HG02943 (cell line): ENCODE data around the gene EBI3.
"Not testable (repeated sequence)": the region's sequence is repeated elsewhere in the genome, so short reads cannot be mapped to it uniquely, and the experiment has no call there.

ENCODE experiments used
- ATAC-seq: cut with Tn5 transposase; IDR thresholded peaks from one replicate; pipeline ENCODE4 v1.9.1; 2021; ENCODE audit warnings: mild to moderate bottlenecking, low read depth, moderate library complexity; ENCODE audit not compliant: unreplicated experiment

EBI3 gene

DNA sequence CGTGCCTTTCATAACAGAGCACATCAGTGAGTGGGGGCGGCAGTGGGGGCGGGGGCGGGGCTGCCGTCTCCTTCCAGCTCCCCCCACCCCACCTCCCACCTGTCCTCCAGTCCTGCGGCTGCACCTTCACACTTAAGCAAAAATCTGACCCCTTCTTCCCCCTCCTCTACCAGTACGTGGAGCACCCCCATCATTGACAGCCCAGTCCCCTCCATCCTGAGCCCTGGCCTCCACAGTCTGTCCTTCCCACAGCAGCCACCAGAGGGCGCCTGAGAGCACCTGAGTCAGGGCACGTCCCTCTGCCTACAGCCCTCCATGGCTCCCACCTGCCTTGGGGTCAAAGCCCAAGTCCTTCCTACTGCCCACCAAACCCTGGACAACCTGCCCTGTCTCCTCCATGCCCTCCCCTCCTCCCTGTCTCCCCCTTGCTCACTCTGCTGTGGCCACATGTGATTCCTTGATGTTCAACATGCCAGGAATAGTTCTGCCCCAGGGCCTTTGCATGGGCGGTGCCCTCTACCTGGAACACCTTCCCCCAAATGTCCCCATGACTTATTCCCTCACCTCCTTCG lies 4.0 kb downstream of the EBI3 start:
- no peak for ATAC-seq

DNA sequence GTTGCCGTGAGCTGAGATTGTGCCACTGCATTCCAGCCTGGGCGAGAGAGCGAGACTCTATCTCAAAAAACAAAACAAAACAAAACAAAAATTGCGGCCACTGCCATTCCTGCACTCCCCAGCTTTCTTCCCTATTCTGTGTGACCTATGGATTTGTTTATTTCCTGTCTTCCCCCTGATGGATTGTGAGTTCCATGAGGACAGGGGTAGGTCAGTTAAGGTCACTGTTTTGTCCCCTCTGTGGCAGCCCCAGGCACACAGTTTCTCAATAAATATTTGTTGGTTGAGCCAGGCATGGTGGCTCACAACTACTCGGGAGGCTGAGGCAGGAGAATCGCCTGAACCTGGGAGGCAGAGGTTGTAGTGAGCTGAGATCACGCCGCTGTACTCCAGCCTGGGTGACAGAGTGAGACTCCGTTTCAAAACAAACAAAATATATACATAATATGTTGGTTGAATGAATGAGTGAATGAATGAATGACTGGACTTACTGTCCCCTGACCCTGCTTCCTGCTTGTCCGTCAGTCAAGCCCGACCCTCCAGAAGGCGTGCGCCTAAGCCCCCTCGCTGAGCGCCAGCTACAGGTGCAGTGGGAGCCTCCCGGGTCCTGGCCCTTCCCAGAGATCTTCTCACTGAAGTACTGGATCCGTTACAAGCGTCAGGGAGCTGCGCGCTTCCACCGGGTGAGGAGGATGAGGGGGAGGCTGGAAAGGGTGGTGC lies 5.0 kb downstream of the EBI3 start:
- ATAC-seq: no peak

DNA sequence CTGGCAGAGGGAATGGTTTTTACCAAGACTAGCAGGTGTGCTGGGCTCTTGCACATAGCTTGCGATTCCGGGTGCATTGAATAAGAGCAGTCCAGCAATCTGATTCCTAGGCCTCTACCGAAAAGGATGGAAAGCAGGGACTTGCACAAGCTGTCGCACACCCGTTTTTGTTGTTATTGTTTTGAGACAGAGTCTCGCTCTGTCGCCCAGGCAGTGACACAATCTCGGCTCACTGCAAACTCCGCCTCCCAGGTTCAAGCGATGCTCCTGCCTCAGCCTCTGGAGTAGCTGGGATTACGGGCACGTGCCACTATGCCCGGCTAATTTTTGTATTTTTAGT lies 5.5 kb downstream of the EBI3 start:
- ATAC-seq: no peak

DNA sequence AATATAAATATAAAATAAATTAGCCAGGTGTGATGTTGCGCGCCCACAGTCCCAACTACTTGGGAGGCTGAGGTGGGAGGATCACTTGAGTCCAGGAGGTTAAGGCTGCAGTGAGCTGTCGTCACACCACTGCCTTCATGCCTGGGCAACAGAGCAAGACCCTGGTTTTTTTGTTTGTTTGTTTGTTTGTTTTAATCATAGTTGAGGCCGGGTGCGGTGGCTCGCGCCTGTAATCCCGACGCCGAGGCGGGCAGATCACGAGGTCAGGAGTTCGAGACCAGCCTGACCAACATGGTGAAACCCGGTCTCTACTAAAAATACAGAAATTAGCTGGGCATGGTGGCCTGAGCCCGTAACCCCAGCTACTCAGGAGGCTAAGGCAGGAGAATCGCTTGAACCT lies 8.2 kb downstream of the EBI3 start:
- not testable (repeated sequence) for ATAC-seq

DNA sequence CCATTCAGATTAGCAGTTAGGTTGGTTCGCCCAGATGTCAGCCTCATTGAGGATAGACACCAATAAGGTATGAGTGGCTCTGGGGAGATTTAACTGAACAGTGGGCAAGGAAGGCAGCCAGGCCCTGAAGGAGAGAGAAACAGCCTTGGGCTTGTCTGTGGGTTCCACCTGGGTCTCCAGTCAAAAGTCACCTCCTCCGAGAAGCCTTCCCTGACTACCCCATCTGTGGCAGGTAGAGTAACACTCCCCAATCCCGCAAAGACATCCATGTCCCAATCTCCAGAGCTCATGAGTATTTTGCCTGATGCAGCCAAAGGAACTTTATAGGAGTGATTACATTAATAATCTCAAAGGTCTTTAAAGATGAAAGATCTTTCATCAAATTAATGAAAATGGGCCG lies 9.5 kb downstream of the EBI3 start:
- ATAC-seq: no peak

DNA sequence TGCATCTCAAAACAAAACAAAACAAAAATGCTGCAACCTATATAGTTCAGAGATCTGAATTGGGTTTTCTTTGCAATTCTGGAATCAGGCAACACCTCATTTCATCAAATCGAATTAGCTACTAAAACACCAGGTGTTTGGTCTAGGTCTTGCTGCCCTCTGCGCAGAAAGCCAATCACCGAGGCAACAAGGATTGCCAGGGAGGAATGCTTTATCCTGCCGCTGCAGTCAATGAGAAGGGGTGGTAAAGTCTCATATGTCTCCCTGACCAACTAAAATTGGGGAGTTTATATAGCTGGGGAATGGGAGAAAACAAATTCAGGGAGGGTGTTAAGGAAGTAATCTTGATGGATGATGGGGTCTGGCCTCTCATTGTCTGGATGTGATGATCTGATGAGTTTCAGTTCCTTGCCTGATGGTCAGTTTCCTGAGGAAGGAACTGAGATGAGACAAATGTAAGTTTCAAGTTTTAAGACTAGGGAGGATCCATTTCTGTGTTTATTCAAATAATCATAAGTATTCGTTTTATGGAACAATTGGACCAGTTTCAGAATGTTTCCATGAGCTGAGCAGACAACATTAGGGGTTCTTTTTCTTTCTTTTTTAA lies 12.6 kb downstream of the EBI3 start:
- ATAC-seq: no peak

DNA sequence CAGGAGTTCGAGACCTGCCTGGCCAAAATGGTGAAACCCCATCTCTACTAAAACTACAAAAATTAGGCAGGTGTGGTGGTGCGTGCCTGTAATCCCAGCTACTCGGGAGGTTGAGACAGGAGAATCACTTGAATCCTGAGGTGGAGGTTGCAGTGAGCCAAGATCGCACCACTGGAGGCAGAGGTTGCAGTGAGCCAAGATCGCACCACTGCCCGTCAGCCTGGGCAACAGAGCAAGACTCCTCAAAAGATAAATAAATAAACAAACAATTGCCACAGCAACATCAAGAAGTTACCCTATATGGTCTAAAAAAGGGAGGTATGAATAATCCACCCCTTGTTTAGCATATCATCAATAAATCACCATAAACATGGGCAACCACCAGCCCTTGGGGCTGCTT lies 16.6 kb downstream of the EBI3 start:
- ATAC-seq: not testable (repeated sequence)

DNA sequence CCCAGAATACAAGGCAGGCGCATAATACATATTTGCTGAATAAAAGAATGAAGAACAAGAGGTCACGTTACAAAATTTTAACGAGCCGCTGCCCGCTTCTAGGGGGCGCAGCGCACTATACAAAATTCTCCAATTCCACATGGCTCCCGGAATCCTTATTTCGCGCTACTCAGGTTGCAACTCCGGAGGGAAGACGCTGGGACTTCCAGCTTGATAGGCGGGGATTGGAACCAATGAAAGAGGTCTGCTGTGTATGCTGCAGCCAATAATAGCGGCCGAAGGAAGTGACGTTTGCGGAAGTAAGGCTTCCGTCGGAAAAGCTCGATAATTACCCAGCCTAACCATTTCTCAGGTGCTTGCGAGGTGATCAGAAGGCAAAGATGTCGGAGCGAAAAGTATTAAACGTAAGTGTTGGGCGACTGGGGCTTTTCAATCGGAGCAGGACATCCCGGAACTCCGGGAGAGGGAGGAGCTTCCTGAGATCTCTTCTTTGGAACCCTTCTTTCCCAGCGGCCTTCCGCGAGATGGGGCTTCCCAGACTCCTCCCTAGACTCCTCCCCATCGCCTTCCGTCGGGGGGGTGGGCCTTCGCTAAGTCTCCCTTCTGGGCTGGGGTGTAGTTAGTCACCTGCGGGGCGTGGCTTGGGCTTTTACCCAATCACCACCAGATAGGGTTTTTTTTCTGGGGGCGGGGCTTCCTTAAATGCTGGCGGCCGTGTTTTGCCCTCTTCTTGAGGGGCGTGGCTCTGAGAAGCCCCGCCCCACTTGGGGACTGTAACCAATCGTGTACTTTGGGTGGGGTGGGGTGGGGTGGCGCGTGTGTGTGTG lies 17.7 kb downstream of the EBI3 start, which contains the start of gene YJU2:
Gene YJU2, plus strand, starts transcription at position 314 of the 827 bp plus-strand sequence. Its CDS starts 67 bp downstream, at position 381.
- ATAC-seq: peak; percentile 82

DNA sequence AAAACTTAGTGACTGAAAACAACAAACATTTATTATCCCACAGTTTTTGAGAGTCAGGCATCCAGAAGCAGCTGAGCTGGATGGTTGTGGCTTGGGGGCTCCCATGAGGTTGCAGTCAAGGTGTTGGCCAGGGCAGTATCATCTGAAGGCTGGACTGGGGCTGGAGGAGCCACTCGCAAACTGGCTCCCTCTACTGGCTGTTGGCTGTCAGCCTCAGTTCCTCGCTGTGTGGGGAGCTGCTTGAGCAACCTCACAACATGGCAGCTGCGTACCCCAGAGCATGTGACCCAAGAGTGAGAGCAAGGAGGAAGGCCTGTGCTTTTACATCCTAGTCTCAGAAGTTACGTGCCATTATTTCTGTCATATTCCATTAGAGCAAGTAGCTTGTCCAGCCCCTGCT lies 27.2 kb downstream of the EBI3 start:
- ATAC-seq: no peak

DNA sequence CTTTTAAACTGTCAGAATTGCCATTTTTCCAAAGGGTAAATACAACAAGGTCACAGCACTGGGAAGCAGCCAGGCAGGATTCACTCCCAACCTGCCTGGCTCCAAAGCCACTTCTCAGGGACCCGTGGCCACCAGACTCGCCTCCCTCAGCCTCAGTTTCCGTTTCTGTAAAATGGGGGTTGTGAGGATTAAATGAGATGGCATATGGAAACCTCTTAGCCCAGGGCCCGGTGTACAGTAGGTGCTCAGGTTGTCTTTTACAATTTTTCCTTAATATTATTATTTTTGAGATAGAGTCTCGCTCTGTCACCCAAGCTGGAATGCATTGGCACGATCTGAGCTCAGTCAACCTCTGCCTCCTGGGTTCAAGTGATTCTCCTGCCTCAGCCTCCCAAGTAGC lies 27.7 kb downstream of the EBI3 start:
- no peak for ATAC-seq

DNA sequence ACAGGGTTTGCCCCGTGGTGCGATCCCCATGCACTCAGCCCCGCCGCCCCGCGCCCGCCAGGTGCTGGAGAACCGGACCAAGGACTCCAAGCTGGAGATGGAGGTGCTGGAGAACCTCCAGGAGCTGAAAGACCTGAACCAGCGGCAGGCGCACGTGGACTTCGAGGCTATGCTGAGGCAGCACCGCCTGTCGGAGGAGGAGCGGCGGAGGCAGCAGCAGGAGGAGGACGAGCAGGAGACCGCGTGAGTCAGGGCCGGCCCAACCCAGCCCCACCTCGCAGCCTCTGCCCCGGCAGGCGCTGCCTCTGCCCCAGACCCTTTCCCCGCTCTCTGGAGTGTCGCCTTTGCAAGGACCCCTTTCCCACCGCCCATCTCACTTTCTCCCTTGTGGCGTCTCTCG lies 28.9 kb downstream of the EBI3 start:
- no peak for ATAC-seq

DNA sequence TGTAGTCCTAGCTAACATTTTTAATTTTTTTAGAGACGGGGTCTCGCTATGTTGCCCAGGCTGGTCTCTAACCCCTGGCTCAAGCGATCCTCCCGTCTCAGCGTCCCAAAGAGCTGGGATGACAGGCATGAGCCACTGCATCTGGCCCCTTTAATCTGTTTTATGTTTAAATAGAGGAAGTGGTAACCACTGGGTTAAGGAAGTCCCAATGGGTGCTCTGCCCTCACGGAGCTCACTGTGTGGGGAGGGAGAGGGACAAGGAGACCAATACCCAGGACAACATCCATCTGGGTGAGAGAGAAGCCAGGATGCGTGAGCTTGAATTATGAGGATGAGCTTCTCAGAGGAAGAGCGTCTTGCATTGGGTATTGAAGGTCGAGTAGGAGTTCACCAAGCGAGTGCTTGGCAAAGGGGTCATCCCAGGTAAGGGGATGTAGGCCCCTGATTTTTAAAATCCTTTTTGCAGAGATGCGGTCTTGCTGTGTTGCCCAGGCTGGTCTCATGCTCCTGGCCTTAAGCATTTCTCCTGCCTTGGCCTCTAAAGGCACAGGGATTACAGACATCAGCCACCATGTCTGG lies 31.4 kb downstream of the EBI3 start:
- no peak for ATAC-seq

DNA sequence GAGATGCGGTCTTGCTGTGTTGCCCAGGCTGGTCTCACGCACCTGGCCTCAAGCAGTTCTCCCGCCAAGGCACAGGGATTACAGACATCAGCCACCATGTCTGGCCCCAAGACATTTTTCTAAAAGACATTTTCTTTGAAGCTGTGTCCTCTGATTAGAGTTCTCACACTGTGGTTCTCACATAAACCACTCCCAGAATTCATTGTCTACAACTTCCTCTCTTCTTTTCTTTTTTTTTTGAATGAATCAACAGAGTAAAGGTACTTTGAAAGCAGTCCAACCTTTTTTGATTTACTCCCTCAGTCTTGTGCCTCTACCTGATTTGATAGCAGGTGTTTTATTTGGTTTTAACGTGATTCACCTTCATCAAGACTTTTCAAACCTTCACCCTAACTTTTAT lies 35.5 kb downstream of the EBI3 start:
- ATAC-seq: no peak

DNA sequence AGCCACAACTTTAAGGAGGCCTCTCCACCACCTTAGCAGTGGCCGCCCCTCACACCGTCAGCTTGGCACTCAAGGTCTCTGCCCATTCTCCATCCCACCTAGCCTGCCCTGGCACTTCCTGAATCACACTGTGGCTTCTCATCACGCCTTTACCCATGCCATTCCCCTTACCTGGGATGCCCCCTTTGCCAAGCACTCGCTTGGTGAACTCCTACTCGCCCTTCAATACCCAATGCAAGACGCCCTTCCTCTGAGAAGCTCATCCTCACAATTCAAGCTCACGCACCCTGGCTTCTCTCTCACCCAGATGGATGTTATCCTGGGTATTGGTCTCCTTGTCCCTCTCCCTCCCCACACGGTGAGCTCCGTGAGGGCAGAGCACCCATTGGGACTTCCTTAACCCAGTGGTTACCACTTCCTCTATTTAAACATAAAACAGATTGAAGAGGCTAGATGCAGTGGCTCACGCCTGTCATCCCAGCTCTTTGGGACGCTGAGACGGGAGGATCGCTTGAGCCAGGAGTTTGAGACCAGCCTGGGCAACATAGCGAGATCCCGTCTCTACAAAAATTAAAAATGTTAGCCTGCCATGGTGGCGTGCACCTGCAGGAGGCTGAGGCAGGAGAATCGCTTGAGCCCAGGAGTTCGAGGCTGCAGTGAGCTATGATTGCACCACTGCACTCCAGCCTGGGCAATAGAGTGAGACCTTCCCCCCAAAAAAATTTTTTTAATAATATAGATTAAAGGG lies 37.1 kb downstream of the EBI3 start:
- no peak for ATAC-seq

DNA sequence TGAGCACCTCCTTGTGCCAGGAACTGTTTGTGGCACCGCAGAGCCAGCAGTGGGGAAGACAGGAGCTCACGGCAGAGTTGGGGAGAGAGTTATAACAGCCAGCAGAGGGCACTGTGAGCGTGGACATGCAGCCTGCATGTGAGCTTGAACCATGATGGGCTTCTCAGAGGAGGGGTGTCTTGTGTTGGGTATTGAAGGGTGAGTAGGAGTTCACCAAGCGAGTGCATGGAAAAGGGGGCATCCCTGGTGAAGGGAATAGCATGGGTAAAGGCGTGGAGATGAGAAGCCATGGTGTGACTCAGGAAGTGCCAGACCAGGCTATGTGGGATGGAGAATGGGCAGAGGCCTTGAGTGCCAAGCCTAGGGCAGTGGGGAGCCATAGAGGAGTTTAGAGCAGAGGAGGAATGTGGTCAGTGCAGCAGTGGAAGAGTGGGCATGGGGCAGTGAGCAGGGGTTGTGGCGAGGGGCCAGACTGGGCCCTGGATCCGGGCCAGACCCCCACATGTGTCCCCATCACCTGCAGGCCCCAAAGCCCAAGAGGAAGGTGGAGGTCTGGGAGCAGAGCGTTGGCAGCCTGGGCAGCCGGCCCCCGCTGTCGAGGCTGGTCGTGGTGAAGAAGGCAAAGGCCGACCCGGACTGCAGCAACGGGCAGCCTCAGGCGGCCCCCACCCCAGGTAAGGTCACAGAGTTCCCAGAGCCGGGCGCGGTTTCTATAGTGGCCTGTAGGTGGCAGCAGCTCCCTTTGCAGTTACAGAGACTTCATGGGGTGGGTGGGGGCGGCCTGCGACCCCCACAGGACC lies 38.0 kb downstream of the EBI3 start:
- ATAC-seq: no peak

DNA sequence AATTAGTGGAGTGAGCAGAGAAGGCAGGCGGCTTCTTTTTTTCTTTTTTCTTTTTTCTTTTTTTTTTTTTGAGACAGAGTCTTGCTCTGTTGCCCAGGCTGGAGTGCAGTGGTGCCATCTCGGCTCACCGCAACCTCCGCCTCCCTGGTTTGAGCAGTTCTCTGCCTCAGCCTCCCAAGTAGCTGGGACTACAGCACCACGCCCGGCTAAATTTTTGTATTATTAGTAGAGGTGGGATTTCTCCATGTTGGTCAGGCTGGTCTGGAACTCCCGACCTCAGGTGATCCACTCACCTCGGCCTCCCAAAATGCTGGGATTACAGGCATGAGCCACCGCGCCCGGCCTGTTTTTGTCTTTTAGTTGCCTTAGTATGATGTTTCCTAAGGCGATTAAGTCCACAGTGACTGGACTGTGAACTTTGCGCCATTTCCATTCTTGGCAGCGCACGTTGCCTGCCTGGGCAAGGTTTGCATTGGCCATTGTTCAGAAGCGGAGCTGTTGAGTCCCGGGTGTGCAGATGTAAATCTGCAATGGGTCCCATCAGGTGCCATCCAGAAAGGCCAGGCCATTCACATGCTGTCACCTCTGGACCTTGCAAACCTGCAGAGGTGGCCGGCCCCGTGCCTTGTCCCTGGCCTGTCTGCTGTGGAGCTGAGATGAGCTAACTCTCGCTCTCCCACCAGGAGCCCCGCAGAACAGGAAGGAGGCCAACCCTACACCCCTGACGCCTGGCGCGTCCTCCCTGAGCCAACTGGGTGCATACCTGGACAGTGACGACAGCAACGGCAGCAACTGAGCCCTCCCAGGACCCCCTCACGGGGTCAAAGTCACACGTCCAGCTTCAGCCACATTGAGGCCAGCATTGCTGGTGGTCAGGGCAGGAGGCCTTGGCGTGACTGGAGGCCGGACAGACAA lies 38.8 kb downstream of the EBI3 start:
- ATAC-seq: no peak

DNA sequence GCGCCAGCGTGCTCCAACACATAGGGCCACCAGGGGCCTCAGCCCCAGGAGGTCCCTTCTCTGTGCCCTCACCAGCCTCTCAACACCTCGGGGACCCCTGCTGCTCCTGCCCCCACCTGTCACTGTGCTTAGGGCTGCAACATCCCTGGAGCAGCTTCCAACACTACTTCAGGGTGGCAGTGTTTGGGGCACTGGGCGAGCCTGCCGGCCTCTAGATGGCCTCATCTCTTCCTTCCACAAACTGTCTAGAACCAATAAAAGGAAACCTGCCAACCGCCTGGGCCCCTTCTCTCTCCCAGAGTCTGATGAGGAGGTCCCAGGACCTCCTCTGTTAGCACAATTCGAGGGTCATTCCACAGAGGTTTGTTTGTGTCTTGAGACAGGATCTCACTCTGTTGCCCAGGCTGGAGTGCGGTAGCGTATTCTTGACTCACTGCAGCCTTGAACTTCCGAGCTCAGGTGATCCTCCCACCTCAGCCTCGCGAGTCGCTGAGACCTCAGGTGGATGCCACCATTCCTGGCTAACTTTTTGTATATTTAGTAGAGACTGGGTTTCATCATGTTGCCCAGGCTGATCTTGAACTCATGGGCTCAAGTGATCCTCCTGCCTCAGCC lies 39.6 kb downstream of the EBI3 start:
- ATAC-seq: no peak

DNA sequence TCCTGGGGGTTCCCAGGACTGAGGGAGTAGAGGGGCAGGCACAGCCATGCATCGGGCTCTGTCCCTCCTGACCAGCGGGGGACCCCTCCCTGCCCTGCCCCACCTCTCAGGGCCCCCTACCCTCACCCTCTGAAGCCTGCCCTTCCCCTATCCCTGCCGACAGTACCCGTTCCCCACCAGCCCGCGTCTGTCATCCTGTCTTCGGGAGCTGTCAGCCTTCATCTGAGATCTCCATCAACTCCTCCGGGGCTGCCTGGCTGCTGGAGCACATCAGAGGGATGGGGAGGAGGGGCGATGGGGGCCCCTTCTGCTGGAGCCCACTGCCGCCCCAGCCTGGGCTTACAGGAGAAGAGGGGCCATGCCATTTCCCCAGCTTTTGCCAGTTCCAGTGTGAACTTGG lies 43.6 kb downstream of the EBI3 start:
- no peak for ATAC-seq
